ENCODE data around the gene BMP10.

BMP10 gene

DNA sequence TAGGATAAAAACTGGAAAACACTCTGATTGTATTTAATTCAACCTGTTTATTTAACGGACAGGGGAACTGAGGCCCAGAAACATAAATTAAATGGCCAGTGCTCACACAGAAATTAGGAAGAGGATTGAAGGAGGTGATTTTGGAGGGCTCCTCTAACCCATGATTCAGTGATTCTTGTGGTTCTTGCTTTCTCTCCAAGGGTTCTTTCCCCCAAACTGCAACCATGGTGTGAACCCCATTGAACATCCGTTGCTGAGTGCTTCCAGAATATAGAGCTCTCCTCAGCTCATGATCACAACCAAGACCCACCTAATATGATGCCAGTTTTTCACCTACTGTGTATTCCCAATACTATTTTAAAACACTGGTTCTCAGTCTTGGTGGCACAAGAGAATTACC is 41.4 kb downstream of the BMP10 start:
- Histone ChIP-seq H3K36me3 (ENCODE audit: control insufficient read depth, insufficient read depth, low read length) (no peaks in the 10 kb centered on the region), H3K9ac (ENCODE audit: low read depth, low read length) (no peak overlapping the region), H3K9me3 (ENCODE audit: control insufficient read depth, insufficient read depth, low read length) (no peaks in the 10 kb centered on the region), H3K4me3 (ENCODE audit: low read depth, low read length) (no peak overlapping the region), H3K4me1 (ENCODE audit: control insufficient read depth, insufficient read depth, low read length) (no peaks in the 10 kb centered on the region), H3K27me3 (ENCODE audit: control insufficient read depth, insufficient read depth, low read length) (no peaks in the 10 kb centered on the region)

DNA sequence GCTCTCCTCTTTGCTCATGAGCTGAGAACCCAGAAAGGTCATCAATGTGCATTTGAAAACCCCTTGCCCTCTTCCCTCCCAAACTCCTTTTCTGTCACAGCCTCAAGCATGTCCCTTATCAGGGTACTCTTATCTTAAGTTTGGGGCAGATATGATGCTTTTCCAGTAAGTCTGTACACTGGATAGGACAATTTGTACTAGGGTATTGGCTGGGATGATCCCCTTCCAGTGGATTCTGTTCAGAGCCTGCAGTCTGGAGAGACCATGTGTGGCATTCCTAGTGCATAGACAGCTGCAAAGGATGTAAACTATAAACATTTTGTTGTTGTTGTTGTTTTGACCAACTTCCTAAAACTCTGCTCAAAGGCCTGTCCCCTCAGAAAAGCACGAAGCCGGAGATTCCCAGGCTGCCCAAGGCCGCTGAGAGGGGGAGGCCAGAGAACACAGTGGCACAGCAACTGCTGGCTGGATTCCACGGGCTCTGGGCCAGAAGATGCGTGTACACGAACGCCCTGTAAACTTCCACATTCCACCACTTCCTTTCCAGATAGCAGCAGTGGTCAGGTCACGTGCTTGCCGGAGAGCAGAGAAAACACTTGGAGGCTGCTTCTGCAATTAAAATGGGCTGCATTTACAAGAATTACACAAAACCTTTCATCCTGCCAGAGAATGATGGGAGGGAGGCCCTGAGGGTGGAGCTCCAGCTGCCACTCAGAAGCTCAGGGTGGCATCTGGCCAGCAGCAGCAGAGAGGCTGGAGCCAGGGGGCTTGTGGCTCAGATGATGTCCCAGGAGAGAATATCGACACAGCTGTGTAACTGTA is 42.1 kb downstream of the BMP10 start:
- H3K9me3 ChIP-seq (ENCODE audit: control insufficient read depth, insufficient read depth, low read length), result no peaks in the 10 kb centered on the region
- no peaks in the 10 kb centered on the region for H3K4me1 ChIP-seq (ENCODE audit: control insufficient read depth, insufficient read depth, low read length)
- no peaks in the 10 kb centered on the region for H3K27me3 ChIP-seq (ENCODE audit: control insufficient read depth, insufficient read depth, low read length)
- no peaks in the 10 kb centered on the region for H3K36me3 ChIP-seq (ENCODE audit: control insufficient read depth, insufficient read depth, low read length)
- no peak overlapping the region for H3K4me3 ChIP-seq (ENCODE audit: low read depth, low read length)
- no peak overlapping the region for H3K9ac ChIP-seq (ENCODE audit: low read depth, low read length)

DNA sequence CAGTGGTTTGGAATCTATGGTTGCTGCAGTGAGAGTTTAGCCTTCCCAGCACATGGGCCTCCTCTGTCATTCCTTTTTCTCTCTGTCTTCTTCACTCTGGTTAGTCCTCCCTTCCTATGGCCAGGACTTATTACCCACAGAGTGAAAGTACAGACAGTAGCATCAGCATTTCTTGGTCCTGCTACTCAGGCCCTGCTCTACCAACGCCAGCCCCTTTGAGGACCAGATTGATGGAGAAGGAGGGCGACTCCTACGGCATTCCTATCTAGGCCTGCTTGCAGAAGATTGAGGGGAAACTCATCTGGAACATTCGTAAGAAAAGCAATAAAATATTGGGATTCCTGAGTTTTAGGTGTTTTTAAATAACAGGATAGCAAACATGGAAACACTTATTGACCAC is 43.5 kb downstream of the BMP10 start:
- Histone ChIP-seq H3K4me3 (ENCODE audit: low read depth, low read length) (no peak overlapping the region), H3K9me3 (ENCODE audit: control insufficient read depth, insufficient read depth, low read length) (no peaks in the 10 kb centered on the region), H3K27me3 (ENCODE audit: control insufficient read depth, insufficient read depth, low read length) (no peaks in the 10 kb centered on the region), H3K4me1 (ENCODE audit: control insufficient read depth, insufficient read depth, low read length) (no peaks in the 10 kb centered on the region), H3K9ac (ENCODE audit: low read depth, low read length) (no peak overlapping the region), H3K36me3 (ENCODE audit: control insufficient read depth, insufficient read depth, low read length) (no peaks in the 10 kb centered on the region)

DNA sequence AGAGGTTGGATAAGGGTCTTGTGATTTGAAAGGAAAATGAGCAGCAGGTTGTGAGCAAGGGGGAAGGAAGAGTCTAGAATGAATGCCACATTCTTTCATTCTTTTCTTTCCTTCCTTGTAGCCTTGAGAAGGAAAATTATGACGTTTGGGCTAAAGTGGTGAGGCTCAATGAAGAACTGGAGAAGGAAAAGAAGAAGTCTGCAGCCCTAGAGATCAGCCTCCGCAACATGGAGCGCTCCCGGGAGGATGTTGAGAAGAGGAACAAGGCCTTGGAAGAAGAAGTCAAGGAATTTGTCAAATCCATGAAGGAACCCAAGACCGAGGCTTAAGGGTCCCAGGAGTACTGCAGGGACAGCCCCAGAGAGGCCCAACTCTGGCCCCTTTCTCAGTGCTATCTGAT is 45.3 kb downstream of the BMP10 start:
- H3K36me3 ChIP-seq (ENCODE audit: control insufficient read depth, insufficient read depth, low read length), result no peaks in the 10 kb centered on the region
- no peak overlapping the region for H3K4me3 ChIP-seq (ENCODE audit: low read depth, low read length)
- no peaks in the 10 kb centered on the region for H3K27me3 ChIP-seq (ENCODE audit: control insufficient read depth, insufficient read depth, low read length)
- H3K9me3 ChIP-seq (ENCODE audit: control insufficient read depth, insufficient read depth, low read length), result no peaks in the 10 kb centered on the region
- no peak overlapping the region for H3K9ac ChIP-seq (ENCODE audit: low read depth, low read length)
- no peaks in the 10 kb centered on the region for H3K4me1 ChIP-seq (ENCODE audit: control insufficient read depth, insufficient read depth, low read length)

DNA sequence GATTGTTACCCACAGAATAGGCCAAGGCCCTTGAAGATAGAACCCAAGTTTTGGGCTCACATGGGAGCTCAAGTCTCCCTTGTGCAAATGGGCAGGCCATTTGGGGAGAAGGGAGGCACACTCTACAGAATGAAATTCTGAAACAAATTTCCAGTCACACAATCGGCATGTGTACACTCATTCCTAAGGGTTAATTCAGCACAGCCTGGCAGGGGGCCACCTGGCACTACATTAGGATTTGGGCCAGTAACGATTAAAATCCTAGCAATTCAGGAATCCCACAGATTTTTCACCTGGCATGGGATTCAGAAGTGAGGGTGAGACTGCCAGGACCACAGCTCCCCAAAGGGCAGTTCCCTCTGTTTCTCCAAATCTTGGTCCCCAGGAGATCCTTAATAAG is 46.4 kb downstream of the BMP10 start:
- no peaks in the 10 kb centered on the region for H3K36me3 ChIP-seq (ENCODE audit: control insufficient read depth, insufficient read depth, low read length)
- H3K9me3 ChIP-seq (ENCODE audit: control insufficient read depth, insufficient read depth, low read length), result no peaks in the 10 kb centered on the region
- H3K4me3 ChIP-seq (ENCODE audit: low read depth, low read length), result no peak overlapping the region
- H3K4me1 ChIP-seq (ENCODE audit: control insufficient read depth, insufficient read depth, low read length), result no peaks in the 10 kb centered on the region
- H3K27me3 ChIP-seq (ENCODE audit: control insufficient read depth, insufficient read depth, low read length), result no peaks in the 10 kb centered on the region
- H3K9ac ChIP-seq (ENCODE audit: low read depth, low read length), result no peak overlapping the region

DNA sequence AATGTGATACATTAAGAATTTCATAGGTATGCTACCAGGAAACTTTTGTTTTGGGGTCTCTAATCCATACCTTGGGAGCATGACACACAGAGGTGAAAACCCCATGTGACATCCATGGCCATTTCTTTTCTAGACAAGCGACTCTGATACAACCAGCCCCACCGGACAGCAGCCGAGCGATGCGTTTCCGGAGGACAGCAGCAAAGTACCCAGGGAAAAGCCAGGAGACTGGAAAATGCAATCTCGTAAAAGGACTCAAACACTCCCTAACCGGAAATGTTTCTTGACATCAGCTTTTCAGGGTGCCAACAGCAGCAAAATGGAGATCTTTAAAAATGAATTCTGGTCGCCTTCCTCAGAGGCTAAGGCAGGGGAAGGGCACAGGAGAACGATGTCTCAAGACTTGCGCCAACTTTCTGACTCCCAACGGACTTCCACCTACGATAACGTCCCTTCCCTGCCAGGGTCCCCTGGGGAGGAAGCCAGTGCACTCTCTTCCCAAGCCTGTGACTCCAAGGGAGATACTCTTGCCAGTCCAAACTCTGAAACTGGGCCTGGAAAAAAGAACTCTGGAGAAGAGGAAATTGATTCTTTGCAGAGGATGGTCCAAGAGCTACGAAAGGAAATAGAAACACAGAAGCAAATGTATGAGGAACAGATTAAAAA is 48.9 kb downstream of the BMP10 start:
- H3K9ac ChIP-seq (ENCODE audit: low read depth, low read length), result no peak overlapping the region
- H3K36me3 ChIP-seq (ENCODE audit: control insufficient read depth, insufficient read depth, low read length), result no peaks in the 10 kb centered on the region
- no peaks in the 10 kb centered on the region for H3K4me1 ChIP-seq (ENCODE audit: control insufficient read depth, insufficient read depth, low read length)
- H3K4me3 ChIP-seq (ENCODE audit: low read depth, low read length), result no peak overlapping the region
- no peaks in the 10 kb centered on the region for H3K9me3 ChIP-seq (ENCODE audit: control insufficient read depth, insufficient read depth, low read length)
- H3K27me3 ChIP-seq (ENCODE audit: control insufficient read depth, insufficient read depth, low read length), result no peaks in the 10 kb centered on the region

DNA sequence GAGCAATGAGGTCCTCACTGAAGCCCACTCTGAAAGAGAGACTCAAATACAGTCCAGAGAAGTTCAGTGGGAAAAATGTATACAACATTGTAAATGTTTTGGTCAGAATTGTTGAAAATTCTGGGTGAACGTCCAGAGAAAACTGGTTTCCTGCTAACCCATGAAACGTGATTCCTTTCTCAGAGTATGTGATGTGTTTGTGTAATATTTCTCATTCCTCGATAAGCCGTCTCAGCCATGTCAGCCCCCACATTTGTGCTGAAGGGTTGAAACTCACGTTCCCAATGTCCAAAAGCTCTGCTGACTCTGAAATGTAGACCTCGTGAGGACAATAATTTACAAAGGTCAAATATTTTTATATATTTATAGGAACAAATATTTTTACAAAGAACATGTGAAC is 51.6 kb downstream of the BMP10 start:
- no peaks in the 10 kb centered on the region for H3K36me3 ChIP-seq (ENCODE audit: control insufficient read depth, insufficient read depth, low read length)
- H3K9me3 ChIP-seq (ENCODE audit: control insufficient read depth, insufficient read depth, low read length), result no peaks in the 10 kb centered on the region
- H3K27me3 ChIP-seq (ENCODE audit: control insufficient read depth, insufficient read depth, low read length), result no peaks in the 10 kb centered on the region
- H3K4me3 ChIP-seq (ENCODE audit: low read depth, low read length), result no peak overlapping the region
- H3K4me1 ChIP-seq (ENCODE audit: control insufficient read depth, insufficient read depth, low read length), result no peaks in the 10 kb centered on the region
- no peak overlapping the region for H3K9ac ChIP-seq (ENCODE audit: low read depth, low read length)

DNA sequence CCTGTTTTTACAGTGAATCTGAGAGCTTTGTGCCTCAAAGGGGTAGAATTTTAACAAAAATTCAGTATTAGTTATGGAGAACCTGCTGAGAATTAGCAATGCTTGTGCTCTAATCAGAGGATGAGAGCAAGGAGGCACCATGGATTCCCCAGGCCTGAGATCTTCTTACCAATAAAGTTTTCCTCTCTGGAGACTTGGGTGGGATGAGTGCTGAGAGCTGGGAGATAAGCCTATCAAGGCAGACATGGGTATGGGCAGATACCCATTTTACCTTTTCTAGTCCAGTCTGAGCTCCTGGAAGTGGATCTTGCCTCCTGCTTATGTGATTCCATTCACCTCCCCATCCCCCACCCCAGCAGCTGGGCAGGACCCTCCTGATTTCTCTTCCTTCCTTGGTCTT is 53.9 kb downstream of the BMP10 start:
- no peaks in the 10 kb centered on the region for H3K36me3 ChIP-seq (ENCODE audit: control insufficient read depth, insufficient read depth, low read length)
- no peaks in the 10 kb centered on the region for H3K27me3 ChIP-seq (ENCODE audit: control insufficient read depth, insufficient read depth, low read length)
- H3K9me3 ChIP-seq (ENCODE audit: control insufficient read depth, insufficient read depth, low read length), result no peaks in the 10 kb centered on the region
- no peak overlapping the region for H3K9ac ChIP-seq (ENCODE audit: low read depth, low read length)
- no peak overlapping the region for H3K4me3 ChIP-seq (ENCODE audit: low read depth, low read length)
- H3K4me1 ChIP-seq (ENCODE audit: control insufficient read depth, insufficient read depth, low read length), result no peaks in the 10 kb centered on the region
